ENCODE measurements around the gene TMEM256. TPM values are rescaled to one million over a fixed set of nuclear protein-coding genes. Genes with fewer than 3 reads are reported as not detected.

Gene TMEM256
- total RNA-seq, 2 donors from 2014 or later: 78.9 to 114 TPM

GRCh38 chr17:7403043-7403726 is 712 bp downstream of the TMEM256 start:
- no peak for ATAC-seq
- H3K9me3 Mint-ChIP-seq: no peaks in the 10 kb centered on the region
- peak overlapping the region; percentile 82 to 91 for H3K27ac Mint-ChIP-seq
- no peaks in the 10 kb centered on the region for H3K36me3 Mint-ChIP-seq
- no peak for DNase-seq (ENCODE audit: low spot score in 2 of 2)

DNA sequence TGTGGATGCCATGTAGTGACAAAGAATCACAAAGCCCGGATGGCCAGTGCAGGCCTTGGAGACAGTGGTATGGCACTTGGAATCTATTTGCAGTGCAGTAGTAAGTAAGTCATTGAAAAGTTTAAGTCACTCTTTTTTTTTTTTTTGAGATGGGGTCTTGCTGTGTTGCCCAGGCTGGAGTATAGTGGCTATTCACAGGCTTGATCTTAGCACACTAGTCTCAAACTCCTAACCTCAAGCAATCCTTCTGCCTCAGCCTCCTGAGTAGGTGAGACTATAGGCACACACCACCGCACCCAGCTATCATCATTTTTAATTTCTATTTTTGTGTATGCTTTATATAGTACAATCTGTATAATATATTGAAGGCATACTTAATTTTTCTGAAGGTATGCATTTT is 5.3 kb downstream of the TMEM256 start:
- DNase-seq (ENCODE audit: low spot score in 2 of 2): no peak
- H3K9me3 Mint-ChIP-seq: no peaks in the 10 kb centered on the region
- ATAC-seq: no peak
- no peak overlapping the region for H3K27ac Mint-ChIP-seq
- H3K36me3 Mint-ChIP-seq: peaks cover 0 to 9% of the 10 kb centered on the region in 2 donors

- DNase-seq (ENCODE audit: low spot score in 2 of 2) (no peak), ATAC-seq (no peak)
- Mint-ChIP-seq H3K27ac (no peak overlapping the region), H3K36me3 (peaks cover 9 to 19% of the 10 kb centered on the region in 2 donors), H3K9me3 (no peaks in the 10 kb centered on the region)
Measured at GRCh38 chr17:7396147-7396546, 7.8 kb downstream of the TMEM256 start.

GRCh38 chr17:7394452-7395191 is 9.3 kb downstream of the TMEM256 start, which contains the start of gene PLSCR3:
PLSCR3 (minus strand) TSS chr17:7394525; CDS start chr17:7394110, 415 bp downstream.
- ATAC-seq (peak; percentile 88 to 90), DNase-seq (ENCODE audit: low spot score in 2 of 2) (peak; percentile 88 to 90)
- Mint-ChIP-seq H3K36me3 (peaks cover 9 to 19% of the 10 kb centered on the region in 2 donors), H3K27ac (peak within 1 kb of the TSS; percentile 86 to 95), H3K9me3 (no peaks in the 10 kb centered on the region)

DNA sequence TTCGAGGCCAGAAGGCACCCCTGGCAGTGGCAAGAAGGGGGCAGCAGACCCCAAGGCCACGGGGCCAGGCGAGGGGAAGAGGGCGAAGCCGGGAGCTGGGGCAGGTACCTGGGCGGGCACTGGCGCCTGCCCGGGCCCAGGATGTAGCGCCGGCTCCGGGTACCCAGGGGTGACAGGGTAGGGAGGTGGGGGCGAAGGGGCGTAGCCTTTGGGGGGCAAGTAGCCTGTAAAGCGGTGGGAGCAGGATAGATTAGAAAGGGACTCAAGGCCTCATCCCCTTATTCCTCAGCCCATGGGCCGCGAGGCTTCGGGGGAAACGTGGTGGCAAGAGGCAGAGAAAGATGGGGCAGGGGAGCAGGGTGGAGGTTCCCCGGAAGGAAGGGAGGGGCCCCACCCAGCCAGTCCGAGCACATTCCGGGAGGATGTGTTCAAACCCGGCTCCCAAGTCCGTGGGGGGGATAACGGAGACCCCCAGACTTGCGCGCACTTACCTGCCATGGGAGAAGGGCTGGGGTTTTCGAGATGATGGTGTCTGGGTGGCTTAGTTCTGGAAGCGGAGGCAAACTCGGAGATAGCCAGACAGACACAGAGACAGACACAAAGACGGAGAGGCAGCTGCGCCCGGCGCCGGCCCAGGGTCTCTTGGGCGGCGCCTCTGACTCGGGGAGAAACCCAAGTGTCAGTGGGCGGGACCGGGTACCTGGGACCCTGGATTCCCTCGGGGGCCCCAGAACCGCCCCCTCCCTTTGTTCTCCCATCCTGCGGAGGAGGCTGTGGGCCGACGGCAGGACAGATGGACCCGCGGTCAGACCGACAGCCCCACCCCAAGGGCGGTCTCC is 10.1 kb downstream of the TMEM256 start:
- ATAC-seq (peak; percentile 44 to 64), DNase-seq (ENCODE audit: low spot score in 2 of 2) (no peak)
- peak overlapping the region; percentile 79 to 89 for H3K27ac Mint-ChIP-seq
- no peaks in the 10 kb centered on the region for H3K9me3 Mint-ChIP-seq
- peaks cover 9 to 19% of the 10 kb centered on the region in 2 donors for H3K36me3 Mint-ChIP-seq

GRCh38 chr17:7392696-7393612 is 10.9 kb downstream of the TMEM256 start:
- Mint-ChIP-seq H3K36me3 (peaks cover 9 to 19% of the 10 kb centered on the region in 2 donors), H3K9me3 (no peaks in the 10 kb centered on the region), H3K27ac (peak overlapping the region in 1 of 2 donors; percentile 44)
- DNase-seq (ENCODE audit: low spot score in 2 of 2) (no peak), ATAC-seq (no peak)

GRCh38 chr17:7391307-7391706 is 12.6 kb downstream of the TMEM256 start:
- DNase-seq (ENCODE audit: low spot score in 2 of 2): no peak
- H3K9me3 Mint-ChIP-seq: no peaks in the 10 kb centered on the region
- H3K27ac Mint-ChIP-seq: no peak overlapping the region
- H3K36me3 Mint-ChIP-seq: peaks cover 9 to 19% of the 10 kb centered on the region in 2 donors
- no peak for ATAC-seq

GRCh38 chr17:7389924-7390910 is 13.7 kb downstream of the TMEM256 start:
- Mint-ChIP-seq H3K36me3 (peaks cover 9 to 19% of the 10 kb centered on the region in 2 donors), H3K27ac (no peak overlapping the region), H3K9me3 (no peaks in the 10 kb centered on the region)
- no peak for ATAC-seq
- DNase-seq (ENCODE audit: low spot score in 2 of 2): no peak

DNA sequence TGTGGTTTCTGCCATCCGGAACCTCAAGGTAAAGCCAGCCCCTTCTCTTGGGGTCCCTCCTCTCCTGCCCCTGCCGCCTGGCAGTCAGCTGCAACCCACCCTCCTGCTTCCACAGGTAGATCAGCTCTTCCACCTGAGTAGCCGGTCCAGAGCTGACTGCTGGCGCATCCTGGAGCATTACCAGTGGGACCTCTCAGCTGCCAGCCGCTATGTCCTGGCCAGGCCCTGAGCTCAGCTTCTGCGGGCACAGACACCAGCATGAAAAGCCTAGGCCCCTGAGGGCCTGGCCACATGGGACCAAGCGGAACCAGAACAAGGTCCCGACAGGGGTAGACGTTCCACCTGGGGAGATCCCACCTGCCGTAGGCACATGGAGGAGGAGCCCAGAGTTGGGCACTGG is 15.0 kb downstream of the TMEM256 start:
- no peak for ATAC-seq
- Mint-ChIP-seq H3K27ac (no peak overlapping the region), H3K9me3 (no peaks in the 10 kb centered on the region), H3K36me3 (peaks cover 9 to 12% of the 10 kb centered on the region in 2 donors)
- no peak for DNase-seq (ENCODE audit: low spot score in 2 of 2)

DNA sequence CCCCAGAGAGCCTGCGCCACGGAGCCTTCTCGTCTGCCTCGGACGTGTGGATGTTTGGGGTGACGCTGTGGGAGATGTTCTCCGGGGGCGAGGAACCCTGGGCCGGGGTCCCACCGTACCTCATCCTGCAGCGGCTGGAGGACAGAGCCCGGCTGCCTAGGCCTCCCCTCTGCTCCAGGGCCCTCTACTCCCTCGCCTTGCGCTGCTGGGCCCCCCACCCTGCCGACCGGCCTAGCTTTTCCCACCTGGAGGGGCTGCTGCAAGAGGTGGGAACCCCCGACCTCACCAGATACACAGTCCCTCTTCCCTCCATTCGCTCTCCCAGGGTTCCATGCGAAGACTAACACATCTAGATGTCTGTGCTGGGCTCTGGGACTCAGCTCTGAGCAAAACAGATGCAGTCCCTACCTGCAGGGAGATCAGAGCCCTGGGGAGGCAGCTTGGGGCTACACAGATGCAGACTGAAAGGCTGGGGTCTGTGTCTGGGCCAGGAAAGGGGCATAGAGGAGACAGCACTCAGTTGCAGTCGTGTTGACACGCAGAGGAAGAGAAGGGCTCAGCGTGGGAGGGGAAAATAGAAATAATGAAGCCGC is 19.3 kb downstream of the TMEM256 start:
- H3K27ac Mint-ChIP-seq: peak overlapping the region in 1 of 2 donors; percentile 54
- no peaks in the 10 kb centered on the region for H3K36me3 Mint-ChIP-seq
- DNase-seq (ENCODE audit: low spot score in 2 of 2): no peak
- no peaks in the 10 kb centered on the region for H3K9me3 Mint-ChIP-seq
- ATAC-seq: no peak

DNA sequence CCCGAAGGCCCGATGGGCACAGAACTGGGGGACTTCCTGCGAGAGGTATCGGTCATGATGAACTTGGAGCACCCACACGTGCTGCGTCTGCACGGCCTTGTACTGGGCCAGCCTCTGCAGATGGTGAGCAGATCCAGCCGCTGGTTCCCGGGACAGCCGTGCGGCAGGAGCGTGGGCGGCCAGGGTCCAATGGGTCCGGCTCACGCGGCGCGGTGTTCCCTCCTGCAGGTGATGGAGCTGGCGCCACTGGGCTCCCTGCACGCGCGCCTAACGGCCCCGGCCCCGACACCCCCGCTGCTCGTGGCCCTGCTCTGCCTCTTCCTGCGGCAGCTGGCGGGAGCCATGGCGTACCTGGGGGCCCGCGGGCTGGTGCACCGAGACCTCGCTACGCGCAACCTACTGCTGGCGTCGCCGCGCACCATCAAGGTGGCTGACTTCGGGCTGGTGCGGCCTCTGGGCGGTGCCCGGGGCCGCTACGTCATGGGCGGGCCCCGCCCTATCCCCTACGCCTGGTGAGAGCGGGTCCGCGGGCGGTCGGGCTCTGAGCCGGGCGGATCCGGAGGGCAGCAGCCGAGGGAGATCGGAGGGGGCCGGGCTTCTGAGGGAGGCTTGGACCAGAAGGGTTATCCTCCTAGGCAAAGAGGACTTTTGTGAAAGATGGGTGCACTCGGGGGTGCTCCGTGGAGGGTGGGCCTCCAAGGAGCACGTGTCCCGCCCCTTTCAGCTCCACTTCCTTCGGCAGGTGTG is 20.0 kb downstream of the TMEM256 start:
- DNase-seq (ENCODE audit: low spot score in 2 of 2) (peak; percentile 79 to 80), ATAC-seq (peak; percentile 99)
- Mint-ChIP-seq H3K27ac (peak overlapping the region in 1 of 2 donors; percentile 54), H3K9me3 (peaks cover 0 to 6% of the 10 kb centered on the region in 2 donors), H3K36me3 (peaks cover 0 to 6% of the 10 kb centered on the region in 2 donors)

DNA sequence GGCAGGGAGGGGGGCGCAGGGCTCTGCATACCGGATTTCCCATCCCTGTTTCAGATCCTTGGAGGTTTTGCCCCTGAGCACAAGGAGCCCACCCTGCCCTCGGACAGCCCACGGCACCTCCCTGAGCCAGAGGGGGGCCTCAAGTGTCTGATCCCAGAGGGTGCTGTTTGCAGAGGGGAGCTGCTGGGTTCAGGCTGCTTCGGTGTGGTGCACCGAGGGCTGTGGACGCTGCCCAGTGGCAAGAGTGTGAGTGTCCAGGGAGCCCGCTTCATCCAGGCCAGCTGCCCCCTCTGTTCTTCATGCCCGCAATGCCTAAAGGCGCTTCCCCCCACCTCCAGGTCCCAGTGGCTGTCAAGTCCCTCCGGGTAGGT is 20.5 kb downstream of the TMEM256 start:
- Mint-ChIP-seq H3K27ac (no peak overlapping the region), H3K9me3 (peaks cover 0 to 6% of the 10 kb centered on the region in 2 donors), H3K36me3 (peaks cover 0 to 6% of the 10 kb centered on the region in 2 donors)
- ATAC-seq: no peak
- DNase-seq (ENCODE audit: low spot score in 2 of 2): no peak

DNA sequence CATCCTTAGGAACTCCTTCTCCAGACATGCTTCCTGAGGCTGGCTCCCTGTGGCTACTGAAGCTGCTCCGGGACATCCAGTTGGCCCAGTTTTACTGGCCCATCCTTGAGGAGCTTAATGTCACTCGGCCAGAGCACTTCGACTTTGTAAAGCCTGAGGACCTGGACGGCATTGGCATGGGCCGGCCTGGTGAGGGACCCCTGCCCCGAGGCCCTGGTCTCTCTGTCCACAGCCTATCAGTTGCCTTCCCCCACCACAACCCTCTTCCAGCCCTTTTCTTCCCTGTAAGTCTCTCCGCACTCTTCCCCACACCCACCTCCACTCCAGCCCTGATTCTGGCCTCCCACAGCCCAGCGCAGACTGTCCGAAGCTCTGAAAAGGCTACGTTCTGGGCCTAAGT is 21.0 kb downstream of the TMEM256 start:
- DNase-seq (ENCODE audit: low spot score in 2 of 2): no peak
- Mint-ChIP-seq H3K9me3 (peaks cover 0 to 6% of the 10 kb centered on the region in 2 donors), H3K27ac (no peak overlapping the region), H3K36me3 (peaks cover 0 to 6% of the 10 kb centered on the region in 2 donors)
- ATAC-seq: no peak

All from activated naive CD4-positive, alpha-beta T cell treated with anti-CD3 and anti-CD28 coated beads, Interleukin-2, amount 50 U/mL, for 72 hours (primary cell).